ENCODE measurements around the gene SPARC.
"Not testable (repeated sequence)": the region's sequence is repeated elsewhere in the genome, so short reads cannot be mapped to it uniquely, and the experiment has no call there.

The SPARC gene

GRCh38 chr5:151686674-151687407, at the start of gene SPARC:
Gene SPARC, minus strand, starts transcription at chr5:151686915. Its CDS starts 10,727 bp downstream, at chr5:151676188.
- peak; percentile 36 for DNase-seq

- no peak for DNase-seq
These were observed 48.9 kb upstream of the SPARC start for GRCh38 chr5:151735646-151736045.

GRCh38 chr5:151734064-151734408, 47.3 kb upstream of the SPARC start:
- no peak for DNase-seq

- no peak for DNase-seq
These were observed 46.8 kb upstream of the SPARC start for GRCh38 chr5:151733358-151734063.

GRCh38 chr5:151730381-151730780, 43.7 kb upstream of the SPARC start:
- no peak for DNase-seq

- not testable (repeated sequence) for DNase-seq
These were observed 42.9 kb upstream of the SPARC start for GRCh38 chr5:151729597-151729996.

- no peak for DNase-seq
These were observed 37.6 kb upstream of the SPARC start for GRCh38 chr5:151724360-151724759.

- DNase-seq = no peak
These were observed 35.8 kb upstream of the SPARC start for GRCh38 chr5:151722546-151722945.

GRCh38 chr5:151721812-151722391, 35.2 kb upstream of the SPARC start:
- no peak for DNase-seq

GRCh38 chr5:151721087-151721646, 34.5 kb upstream of the SPARC start:
- DNase-seq = no peak

GRCh38 chr5:151720215-151720614, 33.5 kb upstream of the SPARC start:
- no peak for DNase-seq

GRCh38 chr5:151719228-151720000, 32.7 kb upstream of the SPARC start:
- DNase-seq = no peak

- DNase-seq = no peak
These were observed 31.9 kb upstream of the SPARC start for GRCh38 chr5:151718646-151719045.

GRCh38 chr5:151718153-151718552, 31.4 kb upstream of the SPARC start:
- DNase-seq = no peak

- no peak for DNase-seq
These were observed 30.7 kb upstream of the SPARC start for GRCh38 chr5:151717416-151717815.

GRCh38 chr5:151709109-151709735, 22.5 kb upstream of the SPARC start:
- DNase-seq = no peak

- DNase-seq = no peak
These were observed 21.4 kb upstream of the SPARC start for GRCh38 chr5:151708126-151708525.

GRCh38 chr5:151707567-151707966, 20.9 kb upstream of the SPARC start:
- DNase-seq = no peak

- DNase-seq = no peak
These were observed 20.2 kb upstream of the SPARC start for GRCh38 chr5:151706906-151707305.

- no peak for DNase-seq
These were observed 17.1 kb upstream of the SPARC start for GRCh38 chr5:151703780-151704179.

- no peak for DNase-seq
These were observed 16.5 kb upstream of the SPARC start for GRCh38 chr5:151703227-151703626.

- no peak for DNase-seq
These were observed 14.1 kb upstream of the SPARC start for GRCh38 chr5:151700820-151701219.

GRCh38 chr5:151700296-151700695, 13.6 kb upstream of the SPARC start:
- DNase-seq = no peak

All from NCI-H510A (cell line).